OCI-LY1 (cell line): Measurements from ENCODE around the gene VPS37D.

Source experiments
- EZH2 ChIP-seq: fragments of 200-600 bp; sonication (generic), shearing (Covaris generic); IDR thresholded peaks from 2 replicates; pipeline ENCODE4 v1.8.0; 2017; ENCODE audit warnings: borderline replicate concordance, mixed run types, mild to moderate bottlenecking, antibody characterized with exemption, low read length, moderate library complexity, mixed read lengths
- TF ChIP-seq, protein P1 (sequence below): fragments of 200-600 bp; sonication (generic), shearing (Covaris generic); IDR thresholded peaks from 2 replicates; pipeline ENCODE4 v1.5.1; 2017; ENCODE audit warnings: mild to moderate bottlenecking, antibody characterized with exemption, low read length, moderate library complexity, mixed read lengths

DNA sequence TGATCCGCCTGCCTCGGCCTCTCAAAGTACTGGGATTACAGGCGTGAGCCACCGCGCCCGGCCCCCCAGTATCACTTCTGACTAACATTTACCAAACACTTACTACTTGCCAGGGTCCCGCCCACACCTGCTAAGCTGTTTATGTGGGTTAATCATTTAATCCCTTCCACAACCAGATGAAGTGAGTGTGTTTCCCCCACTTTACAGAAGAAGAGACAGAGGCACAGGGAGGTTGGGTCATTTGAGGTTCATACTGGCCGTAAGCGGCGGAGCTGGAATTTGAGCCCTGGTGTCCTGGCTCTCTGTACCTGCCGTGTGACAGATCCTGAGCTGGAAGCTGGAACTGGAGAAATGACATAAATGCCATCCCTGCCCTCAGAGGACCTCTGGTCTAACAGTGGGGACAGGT is 15.1 kb upstream of the VPS37D start:
- TF ChIP-seq, protein P1, sequence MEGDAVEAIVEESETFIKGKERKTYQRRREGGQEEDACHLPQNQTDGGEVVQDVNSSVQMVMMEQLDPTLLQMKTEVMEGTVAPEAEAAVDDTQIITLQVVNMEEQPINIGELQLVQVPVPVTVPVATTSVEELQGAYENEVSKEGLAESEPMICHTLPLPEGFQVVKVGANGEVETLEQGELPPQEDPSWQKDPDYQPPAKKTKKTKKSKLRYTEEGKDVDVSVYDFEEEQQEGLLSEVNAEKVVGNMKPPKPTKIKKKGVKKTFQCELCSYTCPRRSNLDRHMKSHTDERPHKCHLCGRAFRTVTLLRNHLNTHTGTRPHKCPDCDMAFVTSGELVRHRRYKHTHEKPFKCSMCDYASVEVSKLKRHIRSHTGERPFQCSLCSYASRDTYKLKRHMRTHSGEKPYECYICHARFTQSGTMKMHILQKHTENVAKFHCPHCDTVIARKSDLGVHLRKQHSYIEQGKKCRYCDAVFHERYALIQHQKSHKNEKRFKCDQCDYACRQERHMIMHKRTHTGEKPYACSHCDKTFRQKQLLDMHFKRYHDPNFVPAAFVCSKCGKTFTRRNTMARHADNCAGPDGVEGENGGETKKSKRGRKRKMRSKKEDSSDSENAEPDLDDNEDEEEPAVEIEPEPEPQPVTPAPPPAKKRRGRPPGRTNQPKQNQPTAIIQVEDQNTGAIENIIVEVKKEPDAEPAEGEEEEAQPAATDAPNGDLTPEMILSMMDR: no peak
- TF ChIP-seq EZH2: no peak
